SJCRH30 (cell line): ENCODE results near the gene ZSWIM3. TPM values are rescaled to one million over a fixed set of nuclear protein-coding genes. Genes with fewer than 3 reads are reported as not detected.
"Not testable (repeated sequence)": the region's sequence is repeated elsewhere in the genome, so short reads cannot be mapped to it uniquely, and the experiment has no call there.

Experiments used
- DNase-seq, 2 experiments: peaks; one replicate each; pipeline ENCODE4 v3.0.0-alpha.2; 2015 to 2020
- H3K27ac ChIP-seq: fragments of 250-450 bp; sonication (Bioruptor Pico); 2 replicates; pipeline ENCODE4 v1.5.1; 2020; ENCODE audit warnings: mild to moderate bottlenecking, moderate library complexity
- H3K27me3 ChIP-seq: fragments of 250-450 bp; sonication (Bioruptor Pico); 2 replicates; pipeline ENCODE4 v1.5.1; 2020; ENCODE audit warnings: mild to moderate bottlenecking, moderate library complexity
- H3K36me3 ChIP-seq: fragments of 250-450 bp; sonication (Bioruptor Pico); 2 replicates; pipeline ENCODE4 v1.5.1; 2020; ENCODE audit warnings: mild to moderate bottlenecking, moderate library complexity
- H3K4me1 ChIP-seq: fragments of 250-450 bp; sonication (Bioruptor Pico); 2 replicates; pipeline ENCODE4 v1.5.1; 2020; ENCODE audit warnings: mild to moderate bottlenecking, moderate library complexity
- H3K4me3 ChIP-seq: fragments of 250-450 bp; sonication (Bioruptor Pico); 2 replicates; pipeline ENCODE4 v1.5.1; 2020; ENCODE audit warnings: mild to moderate bottlenecking, moderate library complexity
- H3K9me3 ChIP-seq: fragments of 250-450 bp; sonication (Bioruptor Pico); replicated peaks from 2 replicates; pipeline ENCODE4 v1.5.1; 2020; ENCODE audit warnings: mild to moderate bottlenecking, moderate library complexity
- total RNA-seq: library from RNA; depleted of rRNA; stranded (reverse); fragments of >200 nt; shearing (Covaris generic); gene quantifications from 2 replicates; pipeline ENCODE4 v1.2.3, GENCODE V29; 2014

Gene ZSWIM3
- total RNA-seq, 1 experiment from 2014 or later: 6.2 TPM

DNA sequence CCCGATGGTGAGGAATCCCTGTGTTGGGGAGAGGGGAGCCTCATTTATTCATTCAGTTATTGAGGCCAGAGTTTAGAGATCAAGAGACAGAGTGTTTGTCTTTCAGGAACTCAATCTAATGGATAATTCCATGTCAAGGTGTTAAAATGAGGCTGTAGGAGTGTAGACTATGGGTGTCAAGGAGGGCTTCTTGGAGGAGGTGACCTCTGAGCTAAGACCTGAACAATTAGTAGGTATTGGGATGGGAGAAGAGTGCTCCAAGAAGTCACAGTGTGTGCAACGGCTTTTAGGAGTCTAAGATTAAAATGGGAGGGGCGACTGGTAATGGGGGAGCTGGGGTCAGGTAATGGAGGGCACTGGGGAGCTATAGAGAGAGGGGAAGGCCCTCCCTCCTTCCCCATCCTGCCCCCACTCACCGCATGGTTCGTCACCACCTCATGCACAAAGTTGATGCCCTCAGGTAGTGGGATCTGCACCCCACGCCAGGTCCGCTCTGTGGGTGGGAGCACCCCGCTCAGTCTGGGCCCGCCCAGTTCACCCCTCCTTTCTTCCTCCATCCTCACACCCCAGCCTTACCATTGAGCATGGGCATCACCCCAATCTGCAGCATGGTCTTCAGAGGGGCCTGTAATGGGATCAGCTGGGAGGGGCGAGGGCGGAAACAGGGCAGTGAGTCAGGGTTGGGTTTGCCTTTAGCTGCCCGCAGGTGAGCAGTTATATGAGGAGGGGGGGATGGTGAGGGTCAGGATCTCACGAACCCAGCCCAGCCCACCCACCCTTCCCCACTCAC is 41.8 kb downstream of the ZSWIM3 start:
- Histone ChIP-seq H3K9me3 (no peaks in the 10 kb centered on the region), H3K4me1 (peaks cover 20% of the 10 kb centered on the region), H3K27me3 (no peaks in the 10 kb centered on the region), H3K4me3 (no peak overlapping the region), H3K27ac (no peak overlapping the region), H3K36me3 (peaks cover 35% of the 10 kb centered on the region)
- DNase-seq: no peak

- H3K36me3 ChIP-seq: peaks cover 24% of the 10 kb centered on the region
- H3K9me3 ChIP-seq, DNase-seq, H3K27ac ChIP-seq, H3K27me3 ChIP-seq, H3K4me3 ChIP-seq, H3K4me1 ChIP-seq: not testable (repeated sequence)
Observed at GRCh38 chr20:45901332-45901731, 43.9 kb downstream of the ZSWIM3 start.

- Histone ChIP-seq H3K4me3 (no peak overlapping the region), H3K27ac (no peak overlapping the region), H3K36me3 (peaks cover 16% of the 10 kb centered on the region)
Observed at GRCh38 chr20:45902199-45902701, 44.8 kb downstream of the ZSWIM3 start.

GRCh38 chr20:45904583-45905504 is 47.4 kb downstream of the ZSWIM3 start:
- H3K27me3 ChIP-seq: no peaks in the 10 kb centered on the region
- no peak overlapping the region for H3K4me3 ChIP-seq
- no peak overlapping the region for H3K27ac ChIP-seq
- H3K4me1 ChIP-seq: peaks cover 10% of the 10 kb centered on the region; the same call in 1 of the 2 replicates
- peaks cover 13% of the 10 kb centered on the region; the same call in 1 of the 2 replicates for H3K36me3 ChIP-seq
- peak; percentile 47 to 51 for DNase-seq
- no peaks in the 10 kb centered on the region for H3K9me3 ChIP-seq

More at GRCh38 chr20:45902199-45902701, 44.8 kb downstream of the ZSWIM3 start:
- no peaks in the 10 kb centered on the region for H3K9me3 ChIP-seq
- no peak for DNase-seq
- H3K4me1 ChIP-seq: peaks cover 10% of the 10 kb centered on the region; the same call in 1 of the 2 replicates
- no peaks in the 10 kb centered on the region for H3K27me3 ChIP-seq

DNA sequence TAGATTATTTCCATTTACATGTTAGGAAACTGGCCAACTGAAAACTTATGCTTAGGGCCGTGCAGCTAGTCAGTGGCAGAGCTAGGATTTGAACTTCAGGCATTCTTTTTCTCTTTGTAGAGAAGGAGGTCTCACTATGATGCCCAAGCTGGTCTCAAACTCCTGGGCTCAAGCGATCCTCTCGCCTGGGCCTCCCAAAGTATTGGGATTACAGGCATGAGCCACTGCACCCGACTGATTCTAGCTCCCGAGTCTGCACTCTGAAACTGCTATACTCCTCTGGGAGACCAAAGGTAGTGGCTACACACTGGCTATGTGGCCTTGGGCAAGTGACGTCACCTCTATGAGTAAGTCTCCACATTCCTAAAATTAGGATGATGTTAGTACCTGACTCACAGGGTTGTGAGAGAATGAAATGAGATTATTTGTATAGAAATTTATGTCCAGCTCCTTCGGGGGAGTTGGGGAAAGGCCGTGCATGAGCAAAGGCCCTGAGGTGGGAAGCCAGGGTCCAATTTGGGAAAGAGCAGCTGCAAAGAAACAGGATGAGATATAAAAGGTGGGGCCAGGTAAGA is 48.2 kb downstream of the ZSWIM3 start:
- H3K4me1 ChIP-seq: peaks cover 10% of the 10 kb centered on the region; the same call in 1 of the 2 replicates
- DNase-seq: no peak
- H3K27me3 ChIP-seq: no peaks in the 10 kb centered on the region

DNA sequence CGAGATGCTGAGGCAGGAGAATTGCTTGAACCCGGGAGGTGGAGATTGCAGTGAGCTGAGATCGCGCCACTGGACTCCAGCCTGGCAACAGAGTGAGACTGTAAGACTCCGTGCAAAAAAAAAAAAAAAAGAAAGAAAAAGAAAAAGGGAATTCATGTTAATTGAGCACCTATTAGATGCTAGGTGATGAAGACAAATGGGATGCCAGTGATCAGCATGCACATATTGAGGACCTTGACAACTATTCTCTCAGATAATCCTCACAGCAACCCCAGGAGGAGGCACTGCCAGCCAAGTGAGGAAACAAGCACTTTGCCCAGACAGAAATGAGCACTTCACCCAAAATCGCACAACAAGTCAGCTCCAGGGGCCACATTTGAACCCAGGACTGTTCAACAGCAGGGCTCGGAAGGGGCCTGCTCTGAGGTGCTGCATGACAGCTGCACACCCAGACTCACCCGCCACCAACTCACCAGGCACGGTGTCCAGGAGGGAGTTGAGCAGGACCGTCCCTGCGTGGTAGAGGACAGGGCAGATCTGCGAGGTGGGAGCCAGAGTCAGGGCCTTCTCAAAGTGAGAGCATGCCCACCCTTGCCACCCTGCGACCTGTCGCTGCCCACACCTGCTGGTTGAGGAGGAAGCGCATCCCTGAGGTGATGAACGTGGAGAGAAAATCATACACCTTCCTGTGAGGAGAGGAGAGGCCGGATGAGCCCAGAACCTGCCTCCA is 50.0 kb downstream of the ZSWIM3 start:
- no peaks in the 10 kb centered on the region for H3K36me3 ChIP-seq
- no peak for DNase-seq

More for the DNA sequence above, 48.2 kb downstream of the ZSWIM3 start:
- H3K4me3 ChIP-seq: no peak overlapping the region
- no peaks in the 10 kb centered on the region for H3K9me3 ChIP-seq
- H3K27ac ChIP-seq: no peak overlapping the region
- H3K36me3 ChIP-seq: peaks cover 8% of the 10 kb centered on the region; the same call in 1 of the 2 replicates

GRCh38 chr20:45908084-45908483 is 50.7 kb downstream of the ZSWIM3 start:
- Histone ChIP-seq H3K4me1 (peaks cover 12% of the 10 kb centered on the region), H3K9me3 (no peaks in the 10 kb centered on the region), H3K36me3 (no peaks in the 10 kb centered on the region), H3K27me3 (no peaks in the 10 kb centered on the region), H3K27ac (no peak overlapping the region), H3K4me3 (no peak overlapping the region)
- no peak for DNase-seq

More for the DNA sequence above, 50.0 kb downstream of the ZSWIM3 start:
- no peaks in the 10 kb centered on the region for H3K9me3 ChIP-seq
- peaks cover 13% of the 10 kb centered on the region for H3K4me1 ChIP-seq
- no peak overlapping the region for H3K4me3 ChIP-seq
- no peaks in the 10 kb centered on the region for H3K27me3 ChIP-seq
- H3K27ac ChIP-seq: no peak overlapping the region

DNA sequence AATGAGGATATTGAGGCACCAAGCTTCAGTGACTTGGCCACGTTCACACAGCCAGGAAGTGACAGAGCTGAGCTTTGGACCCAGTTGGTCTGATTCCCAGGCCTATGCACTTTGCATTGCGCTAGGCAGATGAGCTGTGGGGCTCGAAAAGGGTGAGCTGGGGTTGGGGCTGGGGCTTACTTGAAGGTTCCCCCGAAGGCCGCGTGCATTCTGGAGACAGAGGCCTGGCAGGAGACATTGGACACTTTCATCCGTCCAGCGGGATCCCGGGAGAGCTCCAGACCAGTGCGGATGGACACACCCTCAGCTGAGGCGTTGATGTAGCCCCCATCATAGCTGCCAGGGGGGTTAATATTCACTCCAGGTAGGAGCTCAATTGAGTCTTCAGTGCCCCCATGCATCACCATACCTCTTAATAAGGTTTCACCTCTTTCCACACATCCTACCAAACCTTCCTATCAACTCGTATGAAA is 52.0 kb downstream of the ZSWIM3 start:
- H3K27ac ChIP-seq: no peak overlapping the region
- no peak for DNase-seq
- peaks cover 12% of the 10 kb centered on the region for H3K4me1 ChIP-seq
- H3K4me3 ChIP-seq: no peak overlapping the region
- H3K27me3 ChIP-seq: no peaks in the 10 kb centered on the region
- no peaks in the 10 kb centered on the region for H3K36me3 ChIP-seq
- H3K9me3 ChIP-seq: no peaks in the 10 kb centered on the region

DNA sequence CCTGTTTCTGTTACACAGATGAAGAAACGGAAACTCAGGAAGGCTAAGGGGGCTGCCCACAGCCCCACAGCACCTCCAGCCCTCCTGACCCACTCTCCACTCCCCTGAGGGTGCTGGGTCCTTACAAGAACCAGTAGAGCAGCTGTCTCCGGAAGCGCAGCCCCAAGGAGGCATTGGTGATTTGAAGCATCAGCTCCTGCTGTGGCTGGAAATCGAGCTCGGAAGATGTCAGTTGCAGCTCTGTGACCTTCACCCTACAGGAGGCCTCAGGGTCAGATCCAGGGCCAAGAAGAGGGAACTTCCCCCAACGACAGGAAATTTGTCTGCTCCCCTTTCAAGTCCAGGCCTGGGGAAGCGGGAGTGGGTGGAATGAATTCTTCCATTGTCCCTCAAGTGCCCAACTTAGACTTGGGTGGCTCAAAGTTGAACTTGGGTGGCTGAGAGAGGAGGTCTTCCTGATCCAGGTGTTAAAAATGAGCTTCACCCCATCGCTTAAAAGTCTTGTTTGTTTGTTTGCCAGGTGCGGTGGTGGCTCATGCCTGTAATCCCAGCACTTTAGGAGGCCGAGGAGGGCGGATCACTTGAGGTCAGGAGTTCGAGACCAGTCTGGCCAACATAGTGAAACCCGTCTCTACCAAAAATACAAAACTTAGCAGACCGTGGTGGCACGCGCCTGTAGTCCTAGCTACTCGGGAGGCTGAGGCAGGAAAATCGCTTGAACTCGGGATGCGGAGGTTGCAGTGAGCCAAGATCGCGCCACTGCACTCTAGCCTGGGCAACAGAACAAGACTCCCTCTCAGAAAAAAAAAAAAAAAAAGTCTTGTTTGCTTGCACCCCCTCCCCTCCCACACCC is 52.6 kb downstream of the ZSWIM3 start:
- H3K36me3 ChIP-seq: no peaks in the 10 kb centered on the region
- peaks cover 9% of the 10 kb centered on the region for H3K4me1 ChIP-seq
- no peak overlapping the region for H3K27ac ChIP-seq
- H3K27me3 ChIP-seq: no peaks in the 10 kb centered on the region
- no peaks in the 10 kb centered on the region for H3K9me3 ChIP-seq
- no peak overlapping the region for H3K4me3 ChIP-seq
- no peak for DNase-seq

GRCh38 chr20:45910670-45911485 is 53.5 kb downstream of the ZSWIM3 start:
- Histone ChIP-seq H3K36me3 (no peaks in the 10 kb centered on the region), H3K4me1 (peaks cover 8% of the 10 kb centered on the region), H3K4me3 (peak overlapping the region; percentile 58), H3K9me3 (no peaks in the 10 kb centered on the region), H3K27ac (no peak overlapping the region), H3K27me3 (no peaks in the 10 kb centered on the region)
- peak; percentile 92 to 95 for DNase-seq

- DNase-seq: peak; percentile 82
- peak within 1 kb of the TSS; percentile 58 for H3K4me3 ChIP-seq
- H3K27me3 ChIP-seq: no peaks in the 10 kb centered on the region
- H3K27ac ChIP-seq: peak within 1 kb of the TSS; percentile 19; the same call in 1 of the 2 replicates
- no peaks in the 10 kb centered on the region for H3K36me3 ChIP-seq
- no peaks in the 10 kb centered on the region for H3K9me3 ChIP-seq
- peaks cover 8% of the 10 kb centered on the region for H3K4me1 ChIP-seq
Observed at GRCh38 chr20:45911486-45912343, 54.3 kb downstream of the ZSWIM3 start, which contains the start of gene PLTP. Gene PLTP (minus strand): TSS chr20:45912155. CDS start chr20:45911452, 703 bp downstream.

GRCh38 chr20:45912344-45912682 is 54.9 kb downstream of the ZSWIM3 start:
- H3K4me3 ChIP-seq: peak overlapping the region; percentile 58
- H3K27ac ChIP-seq: peak overlapping the region; percentile 19; the same call in 1 of the 2 replicates
- no peaks in the 10 kb centered on the region for H3K36me3 ChIP-seq
- no peak for DNase-seq
- no peaks in the 10 kb centered on the region for H3K27me3 ChIP-seq
- no peaks in the 10 kb centered on the region for H3K9me3 ChIP-seq
- H3K4me1 ChIP-seq: peaks cover 9% of the 10 kb centered on the region
